SU-DHL-6 (cell line): ENCODE measurements around the gene KCNIP3.

Experiments used
- H2AFZ ChIP-seq: fragments of 200-600 bp; sonication (generic); 2 replicates; pipeline ENCODE4 v1.6.1; 2014; ENCODE audit warnings: low read depth, mild to moderate bottlenecking, moderate library complexity, mixed read lengths, antibody characterized with exemption, low read length; ENCODE audit not compliant: severe bottlenecking
- H3F3A ChIP-seq: fragments of 200-600 bp; shearing (Covaris generic); 2 replicates; pipeline ENCODE4 v1.6.0; 2016; ENCODE audit warnings: antibody characterized with exemption, mild to moderate bottlenecking; ENCODE audit not compliant: insufficient read depth
- H3K27ac ChIP-seq: fragments of 200-600 bp; sonication (generic); 2 replicates; pipeline ENCODE4 v1.5.1; 2016; ENCODE audit warnings: low read depth, mild to moderate bottlenecking, low read length, moderate library complexity, mixed read lengths
- H3K27me3 ChIP-seq: fragments of 200-600 bp; sonication (generic), shearing (Covaris generic); 2 replicates; pipeline ENCODE4 v1.6.0; 2014; ENCODE audit warnings: mild to moderate bottlenecking, low read length
- H3K36me3 ChIP-seq: fragments of 200-600 bp; sonication (generic); 2 replicates; pipeline ENCODE4 v1.6.1; 2014; ENCODE audit warnings: mild to moderate bottlenecking, low read length, mixed read lengths
- H3K4me2 ChIP-seq: fragments of 300-600, 200-600 bp; shearing (Covaris generic), sonication (generic); 2 replicates; pipeline ENCODE4 v1.6.0; 2014; ENCODE audit warnings: low read length, low read depth, mild to moderate bottlenecking; ENCODE audit not compliant: poor library complexity, severe bottlenecking
- H3K4me3 ChIP-seq: fragments of 200-600 bp; sonication (generic); 2 replicates; pipeline ENCODE4 v1.5.1; 2014; ENCODE audit warnings: antibody characterized with exemption, low read length, mild to moderate bottlenecking, mixed read lengths; ENCODE audit not compliant: insufficient read depth, poor library complexity, severe bottlenecking
- H3K79me2 ChIP-seq: fragments of 200-600 bp; sonication (generic); 2 replicates; pipeline ENCODE4 v1.6.1; 2014; ENCODE audit warnings: mild to moderate bottlenecking, low read length, moderate library complexity; ENCODE audit not compliant: insufficient read depth
- H3K9ac ChIP-seq: fragments of 200-600 bp; sonication (generic); 2 replicates; pipeline ENCODE4 v1.7.0; 2014; ENCODE audit warnings: mild to moderate bottlenecking, low read length
- H3K9me2 ChIP-seq: fragments of 200-600 bp; sonication (generic); replicated peaks from 2 replicates; pipeline ENCODE4 v1.6.1; 2014; ENCODE audit warnings: low read length; ENCODE audit not compliant: insufficient read depth
- H3K9me3 ChIP-seq: fragments of 200-600 bp; sonication (generic); 2 replicates; pipeline ENCODE4 v1.6.1; 2014; ENCODE audit warnings: low read length, mixed read lengths; ENCODE audit not compliant: insufficient read depth
- H4K20me1 ChIP-seq: fragments of 200-600 bp; sonication (generic); 2 replicates; pipeline ENCODE4 v1.6.1; 2014; ENCODE audit warnings: low read depth, mild to moderate bottlenecking, antibody characterized with exemption, low read length, moderate library complexity, mixed read lengths
- CTCF ChIP-seq: fragments of 200-600 bp; sonication (generic); IDR thresholded peaks from one replicate; pipeline ENCODE4 v1.5.1; 2017; ENCODE audit warnings: antibody characterized with exemption, mild to moderate bottlenecking, low read length, moderate library complexity; ENCODE audit not compliant: insufficient read depth, poor library complexity, severe bottlenecking
- EZH2phosphoT487 ChIP-seq: fragments of 200-600 bp; sonication (generic), shearing (Covaris generic); conservative IDR thresholded peaks from 2 replicates; pipeline ENCODE4 v1.6.1; 2018; ENCODE audit warnings: mild to moderate bottlenecking, antibody characterized with exemption, low read length, moderate library complexity, mixed read lengths

KCNIP3 gene

GRCh38 chr2:95388856-95389244 lies 91.7 kb downstream of the KCNIP3 start:
- Histone ChIP-seq H2AFZ (no peak overlapping the region), H4K20me1 (no peaks in the 10 kb centered on the region), H3K27ac (no peak overlapping the region), H3F3A (no peaks in the 10 kb centered on the region), H3K4me2 (no peak overlapping the region), H3K27me3 (no peaks in the 10 kb centered on the region), H3K79me2 (no peaks in the 10 kb centered on the region), H3K9me3 (no peaks in the 10 kb centered on the region), H3K9me2 (no peaks in the 10 kb centered on the region), H3K4me3 (no peak overlapping the region), H3K9ac (no peak overlapping the region), H3K36me3 (no peaks in the 10 kb centered on the region)
- TF ChIP-seq EZH2phosphoT487 (no peak), CTCF (no peak)

- Histone ChIP-seq H3K79me2 (no peaks in the 10 kb centered on the region), H3K27ac (no peak overlapping the region), H3K9ac (no peak overlapping the region), H3F3A (no peaks in the 10 kb centered on the region), H3K4me2 (no peak overlapping the region), H3K36me3 (no peaks in the 10 kb centered on the region), H3K27me3 (no peaks in the 10 kb centered on the region), H2AFZ (no peak overlapping the region), H3K9me3 (no peaks in the 10 kb centered on the region), H3K4me3 (no peak overlapping the region), H3K9me2 (no peaks in the 10 kb centered on the region), H4K20me1 (no peaks in the 10 kb centered on the region)
- TF ChIP-seq CTCF, result peak; percentile 62
- no peak for TF ChIP-seq EZH2phosphoT487
These were observed 92.3 kb downstream of the KCNIP3 start for GRCh38 chr2:95389245-95390119.

GRCh38 chr2:95390272-95390880 lies 93.2 kb downstream of the KCNIP3 start:
- H3F3A ChIP-seq, result no peaks in the 10 kb centered on the region
- no peaks in the 10 kb centered on the region for H4K20me1 ChIP-seq
- no peaks in the 10 kb centered on the region for H3K27me3 ChIP-seq
- no peaks in the 10 kb centered on the region for H3K79me2 ChIP-seq
- no peaks in the 10 kb centered on the region for H3K9me3 ChIP-seq
- H3K4me3 ChIP-seq, result no peak overlapping the region
- H3K27ac ChIP-seq, result no peak overlapping the region
- TF ChIP-seq CTCF (no peak), EZH2phosphoT487 (no peak)
- no peak overlapping the region for H2AFZ ChIP-seq
- H3K9ac ChIP-seq, result no peak overlapping the region
- H3K9me2 ChIP-seq, result no peaks in the 10 kb centered on the region
- H3K36me3 ChIP-seq, result no peaks in the 10 kb centered on the region
- no peak overlapping the region for H3K4me2 ChIP-seq
